ENCODE measurements around the gene MAP3K14.

MAP3K14 gene

DNA sequence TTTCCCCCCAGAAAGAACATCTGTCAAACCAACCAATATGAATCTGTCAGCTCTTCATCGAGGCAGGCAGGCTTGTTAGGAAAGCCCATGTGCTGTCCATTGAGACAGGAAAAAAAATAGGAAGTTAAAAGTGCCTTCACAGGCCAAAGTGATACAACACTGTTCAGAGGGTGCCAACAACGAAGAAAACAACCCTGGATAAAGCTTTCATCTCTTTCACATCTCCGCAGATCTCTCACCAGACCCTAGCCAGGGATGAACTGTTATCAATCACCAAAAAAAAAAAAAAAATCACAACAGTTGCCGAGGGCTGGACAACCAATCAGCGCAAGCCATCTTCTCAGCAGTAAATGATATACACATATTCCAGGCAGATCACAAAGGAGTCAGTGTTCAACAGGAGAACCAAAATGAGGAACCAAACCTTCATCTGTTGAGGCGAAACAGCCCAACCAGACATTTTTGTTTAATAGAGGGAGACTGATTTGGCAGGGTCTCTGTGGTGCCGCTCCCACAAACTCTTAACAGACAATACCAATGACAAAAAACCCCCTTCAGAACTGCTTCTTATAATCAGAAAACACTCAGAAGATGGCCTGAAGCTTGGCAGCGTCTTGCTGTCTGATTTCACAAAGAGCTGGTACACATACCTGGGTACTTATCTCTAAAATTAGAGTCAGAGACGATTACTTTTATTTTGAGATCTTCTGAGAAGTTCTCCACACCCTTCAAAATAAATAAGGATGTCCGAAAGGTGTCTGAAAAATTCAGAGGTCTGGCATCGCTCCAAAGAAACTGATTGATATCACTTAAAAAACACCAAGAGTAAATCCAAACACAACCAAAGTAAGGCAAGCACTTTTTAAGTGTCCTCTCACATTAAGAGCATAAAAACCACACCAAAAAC, 1.8 kb downstream of the MAP3K14 start:
- DNase-seq (ENCODE audit: extremely low read depth, low read depth), result no peak
- TF ChIP-seq CTCF (IDR thresholded peaks at IDR 0.05; ENCODE audit: low read depth, low read length), result no peak

- DNase-seq (ENCODE audit: extremely low read depth, low read depth), result no peak
- TF ChIP-seq CTCF (IDR thresholded peaks at IDR 0.05; ENCODE audit: low read depth, low read length), result no peak
These were observed 2.7 kb downstream of the MAP3K14 start for GRCh38 chr17:45313996-45314740.

- DNase-seq (ENCODE audit: extremely low read depth, low read depth), result no peak
- TF ChIP-seq CTCF (IDR thresholded peaks at IDR 0.05; ENCODE audit: low read depth, low read length), result no peak
These were observed 3.4 kb downstream of the MAP3K14 start for GRCh38 chr17:45313421-45313771.

GRCh38 chr17:45312477-45313420, 4.1 kb downstream of the MAP3K14 start:
- no peak for TF ChIP-seq CTCF (IDR thresholded peaks at IDR 0.05; ENCODE audit: low read depth, low read length)
- no peak for DNase-seq (ENCODE audit: extremely low read depth, low read depth)

DNA sequence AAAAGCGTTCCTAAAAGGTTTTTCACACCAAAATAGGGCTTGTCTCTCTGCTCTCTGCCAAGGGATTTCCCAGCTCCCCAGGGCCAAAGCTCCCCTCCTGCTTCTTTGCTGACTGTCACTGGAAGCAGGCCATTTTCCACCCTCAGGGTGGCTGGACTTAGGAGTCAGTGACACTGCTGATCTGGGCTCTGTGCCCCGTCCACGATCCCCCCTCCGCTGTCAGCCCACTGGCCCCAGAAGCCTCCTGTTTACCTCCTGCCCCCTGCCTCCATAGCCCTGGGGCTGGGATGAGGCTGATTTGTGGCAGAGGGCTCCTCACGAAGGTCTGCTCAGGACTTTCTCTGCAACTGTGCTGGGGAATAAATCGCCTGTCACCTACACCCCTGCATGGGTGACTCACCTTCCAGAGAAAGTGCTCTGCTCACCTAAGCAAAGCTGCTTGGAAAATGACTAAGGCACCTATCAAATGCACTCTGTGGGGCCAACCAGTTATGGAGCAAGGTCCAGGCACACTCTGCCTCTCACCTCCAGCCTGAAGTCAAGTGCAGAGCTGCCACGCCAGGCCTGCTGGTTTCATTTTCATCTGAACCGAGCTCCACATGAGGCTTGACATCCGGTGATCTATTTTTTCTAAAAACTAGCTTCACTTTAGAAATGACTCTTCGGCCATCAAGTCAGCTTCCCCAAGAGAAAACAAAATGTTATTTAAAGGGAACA, 4.9 kb downstream of the MAP3K14 start:
- TF ChIP-seq CTCF (IDR thresholded peaks at IDR 0.05; ENCODE audit: low read depth, low read length), result no peak
- DNase-seq (ENCODE audit: extremely low read depth, low read depth), result no peak

- no peak; the same call in 1 of the 2 replicates for TF ChIP-seq CTCF (IDR thresholded peaks at IDR 0.05; ENCODE audit: low read depth, low read length)
- DNase-seq (ENCODE audit: extremely low read depth, low read depth), result no peak
These were observed 5.4 kb downstream of the MAP3K14 start for GRCh38 chr17:45311401-45311759.
